GM21737 (cell line): ENCODE data around the gene VRK2.
"Not testable (repeated sequence)": the region's sequence is repeated elsewhere in the genome, so short reads cannot be mapped to it uniquely, and the experiment has no call there.

Experiments
- ATAC-seq: cut with Tn5 transposase; IDR thresholded peaks from one replicate; pipeline ENCODE4 v1.9.1; 2021; ENCODE audit warnings: mild to moderate bottlenecking, moderate library complexity; ENCODE audit not compliant: unreplicated experiment

VRK2 gene

DNA sequence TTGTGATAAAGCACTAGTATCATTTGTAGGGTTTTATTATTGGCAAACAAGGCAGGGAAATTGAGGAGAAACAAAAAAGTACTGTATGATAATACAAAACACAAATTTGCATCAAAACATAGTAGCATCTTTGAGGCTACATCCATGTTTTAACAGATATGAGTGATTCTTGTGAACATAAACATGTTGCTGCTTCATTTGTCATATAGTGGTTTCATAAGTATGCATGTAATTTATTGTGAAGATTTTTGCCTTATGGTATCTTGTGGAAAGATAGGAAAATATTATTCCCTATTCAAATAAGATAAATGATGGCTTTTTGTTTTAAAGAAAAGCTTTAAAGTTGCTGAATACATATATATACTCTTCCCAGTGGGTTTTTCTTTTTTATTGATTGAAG lies 60.3 kb downstream of the VRK2 start:
- no peak for ATAC-seq

GRCh38 chr2:58107803-58108710 lies 61.5 kb downstream of the VRK2 start:
- ATAC-seq: no peak

DNA sequence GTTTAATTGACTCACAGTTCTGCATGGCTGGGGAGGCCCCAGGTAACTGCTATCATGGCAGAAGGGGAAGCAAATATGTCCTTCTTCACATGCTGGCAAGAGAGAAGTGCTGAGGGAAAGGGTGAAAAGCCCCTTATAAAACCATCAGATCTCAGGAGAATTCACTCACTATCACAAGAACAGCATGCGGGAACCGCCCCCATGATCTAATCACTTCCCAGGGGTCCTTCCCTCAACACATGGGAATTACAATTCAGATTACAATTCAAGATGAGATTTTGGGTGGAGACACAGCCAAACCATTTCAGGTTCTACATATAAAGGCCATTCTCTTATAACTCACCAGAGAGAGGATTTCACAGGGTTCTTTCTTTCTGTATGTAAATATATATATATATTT lies 62.9 kb downstream of the VRK2 start:
- no peak for ATAC-seq

DNA sequence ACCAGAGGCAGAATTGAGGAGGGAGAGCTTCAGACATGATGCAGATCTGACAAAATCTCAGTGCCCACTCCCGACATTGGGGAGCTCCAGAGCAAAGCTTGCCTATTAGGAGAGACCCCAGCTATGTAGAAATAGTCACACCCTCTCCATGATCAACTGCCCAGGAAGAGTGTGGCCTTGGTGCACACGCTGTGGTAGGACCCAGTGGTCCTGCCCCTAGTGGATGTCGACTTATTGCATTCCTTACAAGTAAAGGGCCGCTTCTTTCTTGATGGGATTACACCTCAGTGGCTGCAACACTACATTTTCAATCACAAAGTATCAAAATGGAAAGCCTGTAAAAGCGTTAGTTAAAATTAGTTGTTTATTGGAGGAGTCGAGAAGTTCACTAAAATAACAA lies 64.2 kb downstream of the VRK2 start:
- ATAC-seq: no peak

GRCh38 chr2:58113563-58113962 lies 67.0 kb downstream of the VRK2 start:
- ATAC-seq: not testable (repeated sequence)

- ATAC-seq: no peak
Measured at GRCh38 chr2:58120626-58121229, 74.1 kb downstream of the VRK2 start.

DNA sequence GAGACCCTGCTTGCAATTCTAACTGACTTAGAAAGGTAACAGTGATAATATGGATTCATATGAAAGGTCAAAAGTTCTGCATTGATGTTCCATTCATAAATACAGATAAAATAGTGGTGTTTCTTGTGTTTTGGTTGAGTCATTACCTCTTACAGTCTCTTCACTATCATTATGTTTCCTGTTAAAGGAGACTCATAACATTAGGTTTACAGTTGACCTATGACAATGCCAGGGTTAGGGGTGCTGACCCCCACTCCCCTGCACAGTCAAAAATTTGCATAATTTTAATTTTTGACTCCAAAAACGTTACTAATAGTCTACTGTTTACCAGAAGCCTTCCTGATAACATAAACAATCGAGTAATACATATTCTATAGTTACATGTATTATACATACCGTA lies 75.4 kb downstream of the VRK2 start:
- ATAC-seq: no peak

GRCh38 chr2:58122540-58122939 lies 75.9 kb downstream of the VRK2 start:
- no peak for ATAC-seq

DNA sequence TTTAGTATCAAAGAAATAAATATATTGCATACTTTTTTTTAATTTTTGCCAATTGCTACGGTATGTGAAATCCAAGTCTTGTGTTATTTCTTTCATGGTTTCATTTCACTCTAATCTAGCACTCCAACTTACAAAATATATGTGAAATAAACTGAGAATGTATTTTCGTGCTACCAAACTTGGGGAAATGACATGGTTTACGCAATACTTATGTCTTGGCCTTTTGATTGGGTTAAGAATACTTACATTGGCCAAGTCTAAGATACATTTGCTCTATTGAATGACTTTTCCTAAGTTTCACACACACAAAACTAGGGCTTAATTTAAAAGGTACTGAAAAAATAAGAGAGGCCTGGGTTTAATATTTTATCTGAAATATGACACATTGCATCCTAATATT lies 80.5 kb downstream of the VRK2 start:
- no peak for ATAC-seq

- ATAC-seq: no peak
Measured at GRCh38 chr2:58130238-58130637, 83.6 kb downstream of the VRK2 start.

GRCh38 chr2:58131191-58132011 lies 84.8 kb downstream of the VRK2 start:
- ATAC-seq: no peak

GRCh38 chr2:58133395-58133794 lies 86.8 kb downstream of the VRK2 start:
- no peak for ATAC-seq

DNA sequence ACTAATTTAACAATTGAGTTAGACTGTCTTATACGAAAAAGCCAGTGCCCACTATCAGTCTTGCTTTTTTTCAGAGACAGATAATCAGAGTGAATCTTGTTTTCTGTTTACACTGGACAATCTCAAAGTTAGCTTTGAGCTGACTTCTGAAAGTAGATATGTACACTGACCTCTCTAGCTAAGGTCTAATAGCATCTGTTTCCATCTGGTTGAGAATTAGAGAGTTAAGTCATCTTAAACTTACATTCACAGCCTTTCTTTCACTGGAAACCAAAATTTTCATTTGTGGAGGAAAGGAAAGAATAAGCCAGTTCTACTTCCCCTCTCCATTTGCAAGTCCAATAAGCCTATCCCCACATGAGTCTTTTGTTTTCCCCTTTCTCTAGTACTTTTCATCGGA lies 89.3 kb downstream of the VRK2 start:
- no peak for ATAC-seq

GRCh38 chr2:58137221-58137620 lies 90.6 kb downstream of the VRK2 start:
- ATAC-seq: no peak

- ATAC-seq: no peak
Measured at GRCh38 chr2:58137856-58138255, 91.2 kb downstream of the VRK2 start.

- no peak for ATAC-seq
Measured at GRCh38 chr2:58138396-58139030, 91.9 kb downstream of the VRK2 start.

DNA sequence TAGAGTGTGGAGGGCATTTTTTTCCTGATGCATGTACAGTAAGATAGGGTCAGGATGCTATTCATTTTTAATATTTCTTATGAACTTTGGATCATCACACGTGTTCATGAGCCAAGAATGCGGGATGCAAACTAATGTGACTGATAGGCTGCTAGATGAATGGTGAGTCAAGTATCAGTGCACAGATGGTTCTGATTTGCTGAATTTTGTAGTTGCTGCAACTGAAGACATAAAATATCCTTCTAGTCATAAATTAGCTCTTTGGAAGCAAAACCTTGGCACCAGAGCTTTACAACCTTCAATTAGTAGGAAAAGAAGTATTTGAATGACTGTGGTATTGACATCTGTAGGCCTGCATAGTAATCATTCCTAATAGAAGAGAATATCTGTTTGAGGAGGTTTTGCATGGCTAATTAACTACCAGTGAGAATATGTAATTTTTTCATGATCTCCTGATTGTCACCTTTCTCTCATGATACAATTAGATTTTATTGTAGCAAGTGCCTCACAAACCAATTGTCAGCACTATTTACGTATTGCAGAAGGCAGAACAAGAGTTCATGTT lies 94.0 kb downstream of the VRK2 start:
- ATAC-seq: no peak

GRCh38 chr2:58145769-58146168 lies 99.2 kb downstream of the VRK2 start:
- not testable (repeated sequence) for ATAC-seq

DNA sequence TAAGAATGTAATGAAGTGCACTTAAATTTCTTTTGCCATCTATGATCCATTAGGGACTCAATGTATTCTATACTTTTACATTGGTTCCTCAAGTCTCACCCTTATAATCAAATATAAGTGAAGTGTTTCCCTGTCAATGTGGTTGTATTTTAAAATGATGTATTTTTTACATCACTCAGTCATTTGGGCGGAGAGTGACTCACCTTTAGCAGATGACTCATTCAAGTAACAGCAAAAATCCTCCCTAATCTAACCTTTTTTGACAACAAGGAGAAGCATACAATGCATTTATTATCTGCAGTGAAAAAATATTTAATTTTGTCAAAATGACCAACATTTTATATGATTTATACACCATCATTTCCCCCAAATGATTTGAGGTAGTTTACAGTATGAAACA lies 100.1 kb downstream of the VRK2 start:
- ATAC-seq: no peak

GRCh38 chr2:58155160-58155778 lies 108.7 kb downstream of the VRK2 start:
- no peak for ATAC-seq
